GM19099 (cell line): Measurements from ENCODE around the gene LCLAT1.

Source experiments
- POLR2A ChIP-seq: IDR thresholded peaks from 3 replicates; pipeline ENCODE4 v1.6.1; 2011; ENCODE audit warnings: low read depth; ENCODE audit not compliant: insufficient read length; ENCODE audit errors: extremely low read depth

LCLAT1 gene

DNA sequence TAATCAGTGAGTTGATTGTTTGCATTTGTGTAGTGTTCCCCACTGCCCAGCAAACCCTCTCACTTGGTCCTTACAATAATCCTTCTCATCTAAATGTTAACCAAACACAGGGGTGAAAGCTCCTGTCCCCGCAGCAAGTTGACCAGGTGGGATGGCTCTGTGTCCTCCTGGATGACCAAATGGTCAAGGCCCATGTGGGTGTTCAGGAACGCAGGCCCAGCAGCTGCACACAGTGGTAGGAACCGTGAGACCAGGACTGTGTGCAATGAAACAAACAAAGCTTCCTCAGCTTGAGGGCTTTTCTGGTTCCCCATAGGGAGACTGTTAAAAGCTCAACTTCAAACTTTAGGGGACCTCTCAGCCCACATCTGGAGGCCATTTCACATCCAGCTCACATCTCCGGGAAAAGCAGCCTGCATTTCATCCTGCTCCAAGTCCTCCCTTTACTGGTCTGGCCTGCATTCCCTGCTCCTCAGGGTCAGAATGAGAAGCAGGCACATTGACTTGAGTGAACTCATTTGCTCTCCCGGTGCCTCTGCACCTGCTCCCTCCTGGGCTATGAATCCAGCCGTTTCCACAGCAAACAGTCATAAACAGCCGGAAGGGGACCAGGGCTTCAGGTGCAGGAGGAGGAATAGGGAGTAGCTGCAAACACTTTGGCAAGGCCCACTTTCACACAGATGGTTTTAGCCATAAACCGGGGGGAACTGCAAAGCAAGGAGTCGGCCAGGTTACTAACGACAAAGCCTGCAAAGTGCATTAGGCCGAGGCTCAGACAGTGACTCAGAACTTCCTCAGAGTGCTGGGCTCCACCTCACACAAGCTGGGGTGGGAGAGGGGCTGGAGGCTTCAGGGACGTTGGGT, 215.5 kb downstream of the LCLAT1 start:
- TF ChIP-seq POLR2A, result no peak

DNA sequence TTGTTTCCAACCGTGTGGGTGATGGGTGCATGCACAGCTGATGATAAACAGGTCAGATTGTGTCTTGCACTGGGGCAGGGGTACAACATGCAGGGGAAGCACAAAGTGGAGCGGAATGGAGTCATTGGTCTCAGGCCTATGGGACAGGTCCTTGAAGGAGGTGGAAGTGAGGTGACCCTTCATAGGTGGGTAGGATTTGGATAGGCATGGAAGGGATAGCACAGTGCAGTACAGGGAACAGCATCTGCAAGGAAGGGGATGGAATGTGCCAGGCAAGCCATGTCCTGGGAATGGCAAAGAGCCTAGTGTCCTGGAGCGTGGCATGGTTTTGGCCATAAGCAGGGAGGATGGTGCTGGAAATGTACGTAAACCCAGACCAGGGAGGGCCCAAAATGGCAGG, 216.3 kb downstream of the LCLAT1 start:
- no peak for TF ChIP-seq POLR2A

DNA sequence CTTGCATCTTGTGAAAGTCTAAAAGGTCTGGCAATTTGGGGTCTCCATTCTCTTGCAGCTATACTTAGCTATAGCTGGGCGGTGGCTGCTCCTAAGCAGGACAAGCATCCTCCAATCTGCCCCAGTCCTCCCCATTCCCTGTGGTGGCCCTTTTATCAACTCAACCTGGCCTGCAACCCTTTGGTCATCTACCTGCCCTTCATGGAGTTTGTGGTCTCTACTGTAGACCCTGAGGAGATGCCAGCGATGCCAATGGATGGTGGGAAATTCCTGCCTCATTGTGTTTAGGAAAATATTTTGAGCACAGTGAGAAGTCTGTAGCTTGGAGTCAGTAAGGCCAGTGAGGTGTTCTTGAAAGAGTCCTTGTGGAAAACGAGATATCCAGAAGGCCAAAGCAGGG, 216.8 kb downstream of the LCLAT1 start:
- no peak for TF ChIP-seq POLR2A

DNA sequence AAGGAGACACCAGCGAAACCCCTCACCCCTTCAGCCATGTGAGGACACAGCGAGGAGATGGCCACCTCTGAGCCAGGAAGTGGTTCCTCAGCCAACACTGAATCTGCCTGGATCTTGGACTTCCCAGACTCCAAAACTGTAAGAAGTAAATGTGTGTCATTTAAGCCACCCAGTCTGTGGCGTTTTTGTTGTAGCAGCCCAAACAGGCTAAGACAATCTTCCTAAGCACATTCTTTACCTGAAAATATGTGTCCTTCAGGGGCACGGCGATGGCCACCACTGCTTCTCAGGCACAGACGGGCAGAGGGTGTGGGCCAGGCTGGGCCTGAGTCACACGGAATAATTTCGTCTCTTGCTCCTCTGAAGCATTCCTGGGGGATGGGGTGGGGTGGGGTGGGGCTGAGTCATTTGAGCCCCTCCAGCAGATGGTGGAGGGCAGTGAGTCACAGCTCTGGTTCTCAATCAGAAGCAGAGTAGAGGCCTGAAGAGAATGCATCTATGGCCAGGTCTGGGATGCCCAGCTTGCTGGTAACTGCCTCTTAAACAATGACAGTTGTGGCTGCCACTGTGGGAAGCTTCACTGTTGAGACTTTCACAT, 217.8 kb downstream of the LCLAT1 start:
- no peak for TF ChIP-seq POLR2A

DNA sequence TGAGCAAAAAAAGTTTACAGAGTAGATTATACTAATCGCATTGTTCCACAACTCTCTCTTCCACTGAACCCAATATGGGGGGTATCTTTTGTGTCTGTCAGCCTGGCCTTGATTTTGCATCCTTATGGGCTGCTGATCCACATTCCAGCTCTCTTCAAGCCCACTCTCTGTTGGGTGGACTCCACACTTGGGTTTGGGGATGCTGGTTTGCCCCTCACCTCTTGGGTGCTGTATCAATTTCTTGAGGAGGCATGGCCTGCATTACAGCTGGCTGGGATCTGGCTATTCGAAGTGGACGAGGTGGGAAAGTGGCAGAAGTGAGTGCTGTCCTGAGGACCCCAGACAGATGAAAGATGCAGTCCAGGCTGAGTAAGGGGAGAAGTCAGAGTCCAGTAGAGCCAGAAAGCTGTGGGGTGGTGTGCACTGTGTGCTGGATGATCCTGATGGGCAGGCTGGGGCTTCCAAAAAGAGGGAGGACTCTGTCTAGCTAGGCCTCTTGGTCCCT, 218.8 kb downstream of the LCLAT1 start:
- no peak for TF ChIP-seq POLR2A

DNA sequence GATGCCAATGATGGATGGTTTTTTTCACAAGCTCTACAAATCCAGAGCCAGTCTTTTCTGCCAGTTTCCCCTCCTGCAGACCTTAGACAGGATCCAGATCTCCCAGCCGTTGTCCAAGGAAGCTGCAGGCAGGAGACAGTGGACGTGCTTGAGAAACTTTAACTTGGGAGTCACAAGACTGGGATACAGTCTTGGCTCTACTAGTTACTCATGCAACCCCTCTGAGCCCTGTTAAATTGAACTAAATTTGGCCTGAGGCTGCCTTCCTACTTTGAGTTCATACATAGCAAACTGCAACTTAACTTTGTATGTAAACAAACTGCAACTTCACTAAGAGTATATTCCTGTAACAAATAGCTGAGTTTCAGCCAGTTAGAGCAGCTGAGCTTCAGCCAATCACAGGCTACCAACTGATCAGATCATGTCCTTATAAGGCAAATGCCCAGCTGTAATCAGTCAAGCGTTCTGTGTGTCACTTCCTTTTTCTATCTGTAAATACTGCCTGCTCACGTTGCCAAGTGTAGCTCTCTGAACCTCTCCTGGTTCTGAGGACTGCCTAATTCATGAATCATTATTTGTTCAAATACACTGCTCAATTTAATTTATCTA, 219.3 kb downstream of the LCLAT1 start:
- TF ChIP-seq POLR2A, result no peak

DNA sequence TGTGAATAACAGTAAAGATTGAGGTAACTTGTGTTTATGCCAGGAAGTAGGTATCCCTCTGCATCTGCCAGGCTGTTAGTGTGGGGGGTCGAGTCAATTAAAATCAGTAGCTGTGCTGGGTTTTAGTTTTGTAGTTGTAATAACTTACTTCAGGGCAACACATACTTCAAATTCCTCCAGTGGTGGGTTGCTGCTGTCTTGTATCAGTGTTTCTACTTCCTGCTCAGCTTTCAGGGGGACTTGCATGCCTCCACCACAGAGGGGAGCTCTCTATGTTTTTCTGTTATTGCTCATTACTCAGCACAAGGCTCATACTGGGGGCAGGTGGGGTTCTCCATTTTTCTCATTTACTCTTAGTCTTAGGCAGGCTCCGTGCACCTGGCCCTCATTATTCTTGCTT, 223.4 kb downstream of the LCLAT1 start:
- no peak for TF ChIP-seq POLR2A

DNA sequence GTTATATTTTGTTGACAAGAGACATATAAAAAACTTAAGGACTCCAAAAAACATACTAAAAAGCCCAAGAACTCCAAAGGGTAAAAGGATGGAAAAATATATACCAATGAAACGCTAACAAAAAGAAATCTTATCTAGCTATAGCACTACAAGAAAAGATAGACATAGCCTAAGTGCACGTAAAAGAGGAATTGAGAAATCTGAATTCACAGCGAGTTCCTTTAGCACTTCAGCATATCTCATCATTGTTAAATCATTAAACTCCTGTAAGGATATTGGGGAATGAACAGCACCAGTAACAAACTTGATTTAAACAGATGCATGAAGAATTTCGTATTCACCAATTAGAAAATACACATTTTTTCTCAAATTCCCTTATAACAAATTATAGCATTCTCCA, 226.1 kb downstream of the LCLAT1 start:
- TF ChIP-seq POLR2A, result no peak

DNA sequence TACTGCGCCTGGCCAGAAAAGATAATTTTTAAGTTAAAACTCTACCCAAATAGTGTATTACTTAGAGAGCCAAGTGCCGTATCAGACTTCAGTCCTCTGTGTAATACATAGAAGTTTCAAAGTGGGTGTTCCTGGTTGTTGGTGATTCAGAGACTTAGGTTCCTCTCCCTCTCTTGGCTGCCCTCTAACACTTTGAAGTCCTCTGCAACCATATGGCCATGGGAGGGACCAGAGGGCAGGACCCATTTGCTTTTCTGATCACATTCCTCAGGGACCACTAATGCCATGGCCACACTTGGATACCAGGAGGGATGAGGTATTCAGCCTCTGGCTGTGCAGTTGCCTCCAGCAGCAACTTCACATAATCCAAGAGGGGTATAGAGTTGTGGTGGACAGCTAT, 228.7 kb downstream of the LCLAT1 start:
- TF ChIP-seq POLR2A, result no peak

DNA sequence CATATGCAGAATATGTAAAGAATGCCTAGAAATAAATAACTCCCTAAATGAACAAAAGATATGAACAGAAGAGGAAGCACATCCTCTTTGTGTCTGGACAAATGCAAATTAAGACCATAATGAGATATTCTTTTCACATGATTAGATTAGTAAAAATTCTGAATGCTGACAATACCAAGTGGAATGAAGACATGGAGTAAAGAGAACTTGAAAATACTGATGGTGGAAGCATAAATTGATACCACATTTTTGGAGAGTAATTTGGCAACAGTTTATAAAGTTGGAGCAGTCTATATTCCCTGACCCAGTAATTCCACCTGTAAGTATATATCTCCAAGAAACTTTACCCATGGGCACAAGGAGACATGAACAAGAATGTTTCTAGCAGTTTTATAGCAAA, 230.2 kb downstream of the LCLAT1 start:
- no peak for TF ChIP-seq POLR2A

DNA sequence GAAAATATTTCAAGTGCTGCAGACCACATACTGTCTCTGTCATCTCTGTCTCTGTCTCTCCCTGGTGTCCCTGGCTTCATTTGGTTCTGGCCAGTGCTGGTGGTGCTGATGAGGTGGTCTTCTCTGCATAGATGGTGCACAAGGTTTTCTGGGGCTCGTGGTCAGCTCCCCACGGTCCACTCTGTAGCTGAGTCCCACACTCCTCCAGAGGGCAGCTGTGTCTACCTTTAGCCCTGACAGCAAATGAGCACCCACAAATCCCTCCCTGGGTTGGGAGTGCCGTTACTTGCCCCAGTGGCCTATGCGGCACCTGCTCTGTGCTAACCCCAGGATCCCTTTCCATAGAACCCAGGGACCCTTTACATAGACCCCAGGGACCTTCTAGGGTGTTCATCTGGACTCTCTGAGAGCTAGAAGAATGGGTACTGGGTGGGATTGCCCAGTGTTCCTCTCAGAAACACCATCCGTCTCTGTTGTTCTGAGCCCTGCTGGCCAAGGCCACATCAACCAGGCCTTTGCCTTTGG, 230.9 kb downstream of the LCLAT1 start:
- TF ChIP-seq POLR2A, result no peak

DNA sequence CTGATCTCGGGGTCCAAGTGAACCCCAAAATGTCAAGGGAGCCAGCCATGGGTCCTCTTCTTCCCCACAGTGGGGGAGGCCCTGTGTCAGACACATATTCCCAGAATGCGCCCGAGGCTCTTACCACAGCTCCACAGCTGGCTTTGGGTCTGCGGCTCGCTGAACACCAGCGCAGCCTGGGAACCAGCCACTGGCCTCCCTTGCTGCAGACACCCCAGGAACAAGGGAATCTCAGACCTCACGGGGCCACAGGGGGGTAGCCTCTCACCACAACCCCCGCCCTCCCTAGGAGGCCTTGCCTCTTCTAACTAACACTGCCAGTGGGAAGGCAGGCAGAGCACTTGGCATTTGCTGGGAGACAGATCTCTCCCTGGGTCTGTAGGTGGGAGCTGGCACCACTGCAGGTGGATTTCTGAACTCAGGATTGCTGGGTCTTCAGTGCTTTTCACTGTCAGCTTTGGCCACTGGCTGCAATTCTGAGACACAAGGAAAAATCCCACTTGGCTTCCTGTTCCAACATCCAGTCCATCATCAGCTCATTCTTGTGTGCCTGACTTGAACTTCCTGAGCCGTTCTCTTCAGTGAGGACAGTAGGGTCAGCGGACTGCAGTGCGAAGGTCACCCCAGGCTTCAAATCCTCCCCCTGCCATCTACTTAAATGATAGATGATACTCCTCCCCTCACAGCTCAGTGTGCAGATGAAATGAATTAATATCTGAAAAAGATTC, 231.5 kb downstream of the LCLAT1 start:
- TF ChIP-seq POLR2A, result no peak

DNA sequence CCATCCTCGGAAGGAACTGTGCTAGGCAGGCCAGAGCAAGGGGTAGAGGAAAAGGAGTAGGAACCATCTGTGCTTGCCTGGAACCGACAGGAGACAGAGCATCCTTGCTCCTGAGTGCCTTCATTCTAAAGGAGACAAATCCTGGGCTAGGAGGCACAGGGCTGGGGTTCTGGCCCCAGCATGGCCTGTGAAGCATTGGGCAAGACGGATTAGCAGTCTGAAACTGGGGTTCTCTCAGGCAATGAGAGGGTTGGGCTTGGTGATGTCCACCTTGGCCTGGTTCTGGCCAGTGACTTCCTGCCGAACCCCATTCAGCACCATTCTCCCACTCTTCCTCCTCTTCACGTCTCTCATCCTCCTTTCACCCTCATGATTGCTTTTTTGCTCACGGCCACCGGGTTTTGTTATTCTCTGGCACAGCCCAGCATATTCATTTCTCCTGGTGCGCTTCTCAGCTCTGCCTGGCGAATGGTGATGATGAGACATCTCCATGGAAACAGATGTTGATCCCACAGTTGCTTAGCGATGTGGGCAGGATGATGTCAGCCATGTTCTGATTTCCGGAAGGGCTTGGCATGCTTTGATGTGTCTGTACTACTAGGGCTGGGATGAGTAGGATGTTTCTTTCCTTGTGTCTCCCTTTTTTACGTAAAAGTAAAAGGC, 232.5 kb downstream of the LCLAT1 start:
- TF ChIP-seq POLR2A, result no peak

DNA sequence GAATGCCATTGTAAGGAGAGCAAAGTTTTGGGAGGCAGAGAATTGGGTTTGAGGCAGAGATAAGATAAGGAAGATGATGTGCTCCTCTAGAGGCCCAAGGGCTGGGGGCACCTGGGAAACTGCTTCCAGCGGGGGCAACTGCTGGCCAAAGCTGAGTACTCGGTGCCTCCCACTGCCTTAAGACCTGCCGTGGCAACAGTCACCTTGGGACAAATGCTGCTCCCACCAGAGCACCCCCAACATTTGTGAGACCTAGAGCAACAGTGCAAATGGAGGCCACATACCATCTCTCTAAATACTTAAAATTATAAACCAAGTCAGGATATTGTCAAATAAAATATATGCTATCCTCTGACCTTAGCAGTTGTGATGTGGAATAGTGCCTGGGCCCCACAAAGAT, 233.1 kb downstream of the LCLAT1 start:
- no peak for TF ChIP-seq POLR2A
